ENCODE measurements around the gene GPR137B.
"Not testable (repeated sequence)": the region's sequence is repeated elsewhere in the genome, so short reads cannot be mapped to it uniquely, and the experiment has no call there.

The GPR137B gene

DNA sequence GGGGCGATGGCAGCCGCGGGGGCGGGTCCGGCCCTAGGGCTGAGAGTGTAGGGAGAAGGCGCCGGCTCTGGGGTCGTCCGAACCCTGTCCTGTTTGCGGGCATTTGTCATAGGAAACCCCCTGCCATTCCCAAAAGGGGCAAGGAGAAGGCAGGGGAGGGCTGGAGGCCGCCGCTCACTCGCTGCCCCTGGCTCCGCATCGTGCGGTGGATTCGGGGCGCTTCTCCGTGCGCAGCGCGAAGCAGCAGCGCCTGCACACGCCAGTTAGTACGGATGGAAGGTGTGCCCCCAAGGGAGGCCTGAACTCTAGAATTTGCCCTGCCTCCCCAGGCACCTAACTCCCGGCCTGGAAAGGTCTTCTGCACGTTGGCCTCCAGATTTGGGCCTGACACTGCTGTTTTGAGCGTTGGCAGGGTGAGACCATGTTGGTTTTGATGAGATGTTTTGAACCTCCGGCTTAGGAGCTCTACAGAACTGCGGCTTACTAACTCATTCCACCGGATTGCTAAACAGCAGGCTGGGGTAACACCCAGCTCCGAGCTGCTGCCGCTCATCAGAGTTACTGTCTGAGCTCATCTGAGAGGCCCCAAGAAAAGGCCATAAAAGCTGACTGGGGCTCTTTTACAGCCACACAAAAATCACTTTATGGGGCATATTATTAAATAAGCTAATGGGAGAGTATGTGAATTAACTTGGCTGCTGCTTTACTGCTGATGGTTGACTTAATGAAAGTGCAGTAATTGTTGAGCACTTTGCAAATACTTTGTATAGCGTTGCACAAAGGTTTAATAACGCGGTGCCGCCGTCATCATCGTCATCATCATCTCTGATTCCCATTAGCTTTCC lies 987 bp downstream of the GPR137B start:
- DNase-seq (ENCODE audit: low read depth in 1 of 2, low spot score in 1 of 2) = no peak

DNA sequence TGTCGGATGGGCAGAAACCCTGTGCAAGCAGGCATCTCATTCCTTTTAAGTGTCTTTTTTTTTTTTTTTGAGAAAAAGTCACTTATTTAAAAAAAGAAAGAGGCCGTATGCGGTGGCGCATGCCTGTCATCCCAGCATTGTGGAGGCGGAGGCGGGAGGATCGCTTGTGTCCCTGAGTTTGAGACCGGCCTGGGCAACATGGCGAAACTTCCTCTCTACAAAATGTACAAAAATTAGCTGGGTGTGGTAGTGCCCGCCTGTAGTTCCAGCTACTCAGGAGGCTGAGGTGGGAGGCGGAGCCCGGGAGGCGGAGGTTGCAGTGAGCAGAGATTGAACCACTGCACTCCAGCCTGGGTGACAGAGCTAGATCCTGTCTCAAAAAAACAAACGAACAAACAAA lies 1.7 kb downstream of the GPR137B start:
- DNase-seq (ENCODE audit: low read depth in 1 of 2, low spot score in 1 of 2) = no peak

DNA sequence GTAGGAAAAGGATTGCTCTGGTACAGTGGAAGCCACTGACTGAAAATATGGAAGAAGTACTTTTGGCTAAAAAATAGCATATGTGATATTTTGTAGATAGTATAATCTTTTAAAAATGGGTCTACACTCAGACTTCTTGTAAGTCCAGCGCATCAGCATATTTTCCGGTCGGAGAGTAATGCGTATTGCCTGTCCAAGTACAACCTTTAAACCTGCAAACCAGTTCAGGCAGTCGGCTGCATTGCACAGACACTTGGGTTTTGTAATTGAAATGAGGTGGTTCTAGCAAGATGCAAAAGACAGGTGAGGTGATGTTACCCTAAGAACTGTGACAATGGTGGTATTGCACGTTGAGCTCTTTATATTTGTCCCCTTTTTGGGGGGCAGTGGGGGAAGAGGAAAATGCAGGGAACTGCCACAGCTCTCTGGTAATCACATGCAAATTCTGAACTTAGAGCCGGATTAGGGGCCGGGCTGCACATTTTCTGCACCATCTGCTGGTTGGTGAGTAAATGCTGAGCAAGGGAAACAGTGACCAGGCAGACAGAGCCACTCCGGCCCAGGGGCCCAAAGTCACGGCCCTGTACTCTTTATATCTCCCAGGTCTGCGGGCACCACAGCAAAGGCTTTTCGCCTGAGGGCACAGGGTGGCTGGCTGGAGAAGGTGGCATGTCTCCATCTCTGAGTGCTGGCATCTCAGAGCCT lies 2.3 kb downstream of the GPR137B start:
- no peak for DNase-seq (ENCODE audit: low read depth in 1 of 2, low spot score in 1 of 2)

DNA sequence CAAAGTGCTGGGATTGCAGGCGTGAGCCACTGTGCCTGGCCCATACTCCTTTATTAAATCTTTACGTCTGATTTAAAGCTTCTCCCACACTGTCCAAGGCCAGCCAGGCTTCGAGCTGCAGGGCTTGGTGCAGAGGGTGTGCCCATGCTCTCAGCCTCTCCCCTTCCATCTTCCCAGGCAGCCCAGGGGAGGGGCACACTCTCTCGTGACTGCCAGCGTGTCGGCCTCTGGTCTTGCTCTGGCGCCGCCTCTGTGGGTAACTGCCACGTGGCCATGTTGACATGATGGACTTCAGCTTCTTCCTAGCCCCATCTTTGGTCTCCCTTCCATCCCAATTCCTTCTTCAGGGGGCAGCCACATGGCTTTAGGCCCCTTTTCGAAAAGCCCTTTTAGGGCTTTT lies 4.7 kb downstream of the GPR137B start:
- DNase-seq (ENCODE audit: low read depth in 1 of 2, low spot score in 1 of 2) = no peak

DNA sequence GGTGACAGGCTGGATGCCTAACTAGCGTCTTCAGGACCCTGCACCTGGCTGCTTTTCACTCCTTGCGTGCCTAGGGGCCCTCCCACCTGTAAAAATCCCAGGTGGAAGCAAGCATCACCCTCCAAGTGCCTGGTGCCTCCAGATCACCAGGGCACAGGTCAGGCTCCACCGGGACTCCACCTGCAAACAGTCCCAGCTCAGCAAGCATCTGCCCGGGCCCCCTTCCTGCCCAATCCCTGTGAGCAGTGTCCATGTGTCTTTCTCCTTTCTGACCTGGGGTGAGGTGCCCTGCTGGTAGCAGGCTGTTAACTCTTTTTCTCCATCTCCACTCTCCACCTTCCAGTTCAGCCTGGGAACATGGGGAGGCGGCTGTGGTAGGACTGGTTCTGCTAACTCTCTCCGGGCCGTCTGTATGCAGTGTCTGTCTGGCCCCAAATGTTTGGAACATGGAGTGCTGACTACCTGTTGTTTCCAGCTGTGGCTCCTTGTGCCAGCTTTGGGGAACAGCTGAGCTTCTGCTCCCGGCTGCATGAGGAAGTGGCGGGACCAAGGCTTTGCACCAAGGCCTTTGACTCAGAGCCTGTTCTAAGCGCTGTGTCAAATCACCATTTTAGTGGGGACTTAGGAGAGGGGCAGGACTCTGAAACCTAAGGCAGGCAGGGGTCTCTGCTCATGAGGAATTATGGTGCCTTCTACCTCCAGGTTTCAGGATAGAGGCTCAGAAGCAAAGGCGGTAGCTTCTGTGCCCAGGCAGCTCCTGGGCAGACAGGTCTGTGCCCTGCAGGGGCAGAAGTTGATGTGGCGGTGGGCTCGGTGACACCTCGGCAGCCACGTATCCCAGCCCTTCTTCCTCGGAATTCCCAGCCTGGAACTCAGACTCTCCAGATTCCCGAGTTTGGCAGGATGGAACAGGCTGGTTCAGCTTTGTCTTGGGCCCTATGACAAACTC lies 5.5 kb downstream of the GPR137B start:
- DNase-seq (ENCODE audit: low read depth in 1 of 2, low spot score in 1 of 2) = no peak

DNA sequence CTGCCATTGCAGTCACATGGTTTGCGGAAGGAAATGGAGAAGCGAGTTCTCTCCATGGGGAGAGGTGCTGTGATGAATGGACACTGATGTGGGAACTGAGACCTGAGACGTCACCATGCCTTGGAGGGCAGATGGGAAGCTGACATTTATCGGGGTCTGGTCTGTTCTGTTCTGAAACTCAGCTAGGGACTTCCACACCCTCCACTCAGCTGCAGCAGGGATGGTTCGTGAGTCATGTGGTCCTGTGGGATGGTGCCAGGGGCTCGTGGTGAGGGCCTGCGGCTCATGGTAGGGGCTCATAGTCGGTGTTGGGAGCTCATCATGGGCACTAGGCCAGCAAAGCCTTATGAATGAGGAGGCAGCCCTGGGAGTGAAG lies 6.1 kb downstream of the GPR137B start:
- DNase-seq (ENCODE audit: low read depth in 1 of 2, low spot score in 1 of 2) = no peak

DNA sequence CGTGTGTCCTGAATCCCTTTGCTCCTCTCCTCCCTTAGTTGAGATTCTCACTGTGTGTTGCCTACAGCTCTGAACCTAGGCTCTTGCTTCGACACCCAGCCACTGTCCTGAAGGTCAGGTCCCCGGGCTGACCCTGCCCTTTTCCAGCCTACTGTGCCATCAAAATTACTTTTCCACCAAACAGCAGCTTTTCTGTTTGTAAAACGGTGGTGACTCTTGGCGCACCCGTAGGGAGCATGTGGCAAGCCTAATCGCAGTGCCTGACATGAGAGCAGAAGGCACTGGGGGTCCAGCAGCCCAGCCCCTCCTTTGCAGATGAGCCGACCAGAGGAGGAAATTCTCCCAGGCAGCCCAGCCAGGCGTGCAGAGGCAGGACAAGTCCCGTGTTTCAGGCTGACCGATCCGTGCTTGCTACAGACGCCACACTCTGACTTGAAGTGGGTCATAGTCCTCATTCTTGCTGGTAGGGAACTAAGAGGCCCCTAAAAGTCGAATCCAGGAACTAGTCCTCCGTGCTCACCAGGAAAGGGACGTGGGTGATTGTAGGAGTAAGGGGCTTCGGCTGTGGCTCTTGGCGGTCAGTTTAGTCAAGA lies 6.8 kb downstream of the GPR137B start:
- no peak for DNase-seq (ENCODE audit: low read depth in 1 of 2, low spot score in 1 of 2)

DNA sequence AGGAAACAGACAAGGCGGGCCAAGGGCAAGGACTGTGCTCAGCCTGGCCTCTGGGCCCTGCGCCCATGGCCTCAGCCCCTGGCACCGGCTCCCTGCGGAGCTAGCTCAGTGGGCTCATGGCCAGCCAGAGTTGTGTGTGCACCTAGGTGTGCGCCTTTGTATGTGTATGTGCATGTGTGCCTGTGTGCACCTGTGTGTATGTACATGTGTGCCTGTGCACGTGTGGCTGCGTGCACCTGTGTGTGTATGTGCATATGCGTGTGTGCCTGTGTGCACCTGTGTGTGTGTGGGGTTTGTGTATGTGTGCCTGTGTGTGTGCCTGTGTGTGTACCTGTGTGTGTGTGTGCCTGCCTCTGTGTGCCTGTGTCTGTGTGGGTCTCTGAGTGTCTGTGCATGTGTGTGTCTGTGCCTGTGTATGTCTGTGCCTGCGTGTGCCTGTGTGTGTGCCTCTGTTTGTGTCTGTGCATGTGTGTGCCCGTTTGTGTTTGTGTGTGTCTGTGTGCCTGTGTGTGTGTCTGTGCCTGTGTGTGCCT lies 7.4 kb downstream of the GPR137B start:
- DNase-seq (ENCODE audit: low read depth in 1 of 2, low spot score in 1 of 2) = no peak

DNA sequence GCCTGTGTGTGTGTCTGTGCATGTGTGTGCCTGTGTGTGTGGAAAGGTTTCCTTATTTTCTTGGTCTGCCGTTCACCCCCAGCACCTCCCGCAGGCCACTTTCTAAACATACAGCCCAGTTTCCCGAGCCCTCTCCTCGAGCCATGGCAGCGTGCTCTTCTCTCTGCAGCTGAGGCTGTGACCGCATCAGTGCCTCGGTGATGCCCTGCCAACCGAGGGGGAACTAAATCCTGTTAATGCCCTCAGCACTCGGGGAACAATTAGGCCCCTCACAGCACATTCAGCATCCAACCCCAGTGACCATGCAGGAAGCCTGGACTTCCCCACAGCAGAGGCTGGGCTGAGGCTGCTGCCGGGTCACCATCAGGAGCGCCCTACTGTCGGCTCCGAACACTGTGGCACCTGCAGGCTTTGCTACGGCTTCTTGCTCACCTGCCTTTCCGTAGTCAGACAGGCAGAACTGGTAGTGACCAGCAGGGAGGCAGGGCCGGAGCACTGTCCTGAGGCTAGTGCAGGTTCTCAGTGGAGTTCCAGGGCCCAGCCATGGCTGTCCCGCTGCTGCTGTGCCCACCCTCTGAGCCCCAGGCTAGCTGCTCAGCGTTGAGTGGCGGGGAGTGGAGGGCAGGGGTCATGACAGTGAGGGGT lies 8.1 kb downstream of the GPR137B start:
- no peak for DNase-seq (ENCODE audit: low read depth in 1 of 2, low spot score in 1 of 2)

DNA sequence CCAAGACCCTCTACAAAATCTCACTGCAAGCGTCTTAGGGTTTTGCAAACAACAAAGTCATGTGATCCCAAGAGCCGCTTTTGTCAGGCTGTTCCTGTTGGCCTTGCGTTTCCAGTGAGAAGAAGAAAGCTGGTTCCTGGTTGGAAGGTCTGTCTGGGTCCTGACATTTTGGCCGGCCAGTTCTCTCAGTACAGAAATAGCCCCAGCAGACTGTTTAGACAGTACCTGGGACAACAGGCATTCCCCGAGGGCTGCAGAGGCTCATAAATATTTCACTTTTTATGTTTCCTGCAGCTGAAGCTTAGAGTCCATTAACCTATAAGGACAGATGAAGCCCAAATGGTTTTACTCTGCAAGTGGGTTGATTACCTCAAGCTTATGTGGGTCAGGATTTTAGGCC lies 8.6 kb downstream of the GPR137B start:
- no peak for DNase-seq (ENCODE audit: low read depth in 1 of 2, low spot score in 1 of 2)

DNA sequence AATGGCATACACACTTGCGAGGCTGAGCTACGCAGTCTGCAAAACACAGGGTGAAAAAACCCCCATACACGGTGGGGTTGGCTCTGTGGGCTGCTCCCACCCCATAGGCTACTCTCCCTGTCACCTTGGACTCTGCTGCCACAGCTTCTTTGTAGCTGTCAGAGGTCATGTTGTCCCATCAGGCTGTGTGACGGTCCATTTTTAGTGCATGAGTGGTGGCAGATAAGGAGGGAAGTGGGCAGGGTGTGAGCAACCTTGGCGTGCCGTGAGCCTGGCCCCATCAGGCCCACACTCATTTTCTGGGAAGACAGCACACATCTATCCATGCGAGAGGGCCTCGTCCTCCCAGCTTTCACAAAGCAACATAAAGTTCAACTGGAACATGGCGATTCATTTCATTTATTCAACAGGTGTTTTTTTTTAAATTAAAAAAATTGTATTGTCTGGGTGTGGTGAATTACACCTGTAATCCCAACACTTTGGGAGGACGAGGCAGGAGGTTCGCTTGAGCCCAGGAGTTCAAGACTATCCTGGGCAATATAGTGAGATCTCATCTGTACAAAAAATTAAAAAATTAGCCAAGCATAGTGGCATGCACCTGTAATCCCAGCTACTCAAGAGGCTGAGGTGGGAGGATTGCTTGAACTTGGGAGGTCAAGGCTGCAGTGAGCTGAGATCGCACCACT lies 9.5 kb downstream of the GPR137B start:
- DNase-seq (ENCODE audit: low read depth in 1 of 2, low spot score in 1 of 2) = no peak

DNA sequence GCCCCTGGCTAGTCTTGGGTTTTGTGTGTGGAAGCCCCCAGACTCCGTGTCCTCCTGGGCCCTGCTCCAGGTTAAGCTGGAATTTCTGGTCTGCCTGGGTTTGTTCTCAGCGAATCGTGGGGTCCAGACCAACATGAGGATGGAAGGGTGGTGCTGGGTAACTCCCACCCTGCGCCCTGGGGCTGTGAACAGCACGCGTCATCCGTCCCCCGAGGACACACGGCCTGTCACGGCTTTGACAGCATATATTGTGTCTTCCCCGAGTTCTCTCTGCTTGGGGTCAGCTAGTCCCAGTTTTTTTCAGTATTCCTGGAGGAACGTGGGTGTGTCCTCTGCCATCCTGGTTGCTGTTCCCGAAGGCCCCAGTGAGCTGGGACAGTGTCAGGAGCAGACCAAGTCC lies 11.8 kb downstream of the GPR137B start:
- DNase-seq (ENCODE audit: low read depth in 1 of 2, low spot score in 1 of 2) = no peak

DNA sequence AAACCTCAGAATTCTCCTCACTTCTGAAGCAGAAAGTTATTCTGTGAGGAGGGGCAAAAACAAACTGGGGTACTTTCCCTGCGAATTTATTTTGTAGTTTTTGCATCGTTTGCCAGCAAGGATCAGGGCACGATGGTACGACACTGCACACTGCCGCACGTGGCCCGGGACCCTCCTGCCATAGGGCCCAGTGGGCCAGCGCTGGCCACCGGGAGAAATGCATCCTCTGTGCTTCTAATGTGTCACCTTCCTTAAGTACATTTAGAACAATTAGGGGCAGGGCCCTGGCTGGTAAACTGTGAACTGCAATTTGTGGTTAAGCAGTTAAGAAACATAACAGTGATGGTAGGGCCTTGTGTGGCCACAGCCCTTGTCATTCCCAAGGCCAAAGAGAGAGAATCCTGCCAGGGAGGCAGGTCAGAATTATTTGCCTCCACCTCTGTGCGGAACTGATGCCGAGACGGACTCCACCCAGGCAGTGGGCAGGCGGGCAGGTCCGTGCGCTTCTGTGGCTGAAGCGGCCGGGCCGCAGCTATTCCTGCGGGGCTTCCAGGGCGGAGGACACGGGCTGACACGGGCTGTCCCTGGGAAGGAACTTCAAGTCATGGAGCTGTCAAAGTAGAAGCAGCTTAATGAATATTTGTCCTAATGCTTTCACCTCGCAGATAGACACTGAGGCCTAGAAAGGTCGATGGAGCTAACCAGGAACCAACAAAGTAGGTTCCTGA lies 12.5 kb downstream of the GPR137B start:
- DNase-seq (ENCODE audit: low read depth in 1 of 2, low spot score in 1 of 2) = no peak

DNA sequence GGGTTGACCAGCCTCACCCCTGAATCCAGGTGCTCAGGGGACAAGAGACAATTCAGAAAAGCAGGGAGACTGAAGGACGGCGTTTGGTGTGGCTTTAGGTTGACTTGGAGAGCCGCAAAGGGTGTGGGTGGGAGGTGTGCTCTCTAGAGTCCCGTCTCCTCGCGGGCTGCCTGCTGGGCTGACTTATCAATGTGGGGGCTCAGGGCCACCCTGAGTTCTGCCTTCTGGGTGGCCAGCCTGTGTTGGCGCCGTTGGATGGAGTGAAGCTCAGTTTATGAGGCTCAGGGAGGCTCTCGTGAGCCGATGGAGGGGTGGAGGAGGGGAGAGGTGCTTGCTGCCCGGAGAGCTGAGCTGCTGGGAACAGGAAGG lies 13.0 kb downstream of the GPR137B start:
- DNase-seq (ENCODE audit: low read depth in 1 of 2, low spot score in 1 of 2) = no peak

DNA sequence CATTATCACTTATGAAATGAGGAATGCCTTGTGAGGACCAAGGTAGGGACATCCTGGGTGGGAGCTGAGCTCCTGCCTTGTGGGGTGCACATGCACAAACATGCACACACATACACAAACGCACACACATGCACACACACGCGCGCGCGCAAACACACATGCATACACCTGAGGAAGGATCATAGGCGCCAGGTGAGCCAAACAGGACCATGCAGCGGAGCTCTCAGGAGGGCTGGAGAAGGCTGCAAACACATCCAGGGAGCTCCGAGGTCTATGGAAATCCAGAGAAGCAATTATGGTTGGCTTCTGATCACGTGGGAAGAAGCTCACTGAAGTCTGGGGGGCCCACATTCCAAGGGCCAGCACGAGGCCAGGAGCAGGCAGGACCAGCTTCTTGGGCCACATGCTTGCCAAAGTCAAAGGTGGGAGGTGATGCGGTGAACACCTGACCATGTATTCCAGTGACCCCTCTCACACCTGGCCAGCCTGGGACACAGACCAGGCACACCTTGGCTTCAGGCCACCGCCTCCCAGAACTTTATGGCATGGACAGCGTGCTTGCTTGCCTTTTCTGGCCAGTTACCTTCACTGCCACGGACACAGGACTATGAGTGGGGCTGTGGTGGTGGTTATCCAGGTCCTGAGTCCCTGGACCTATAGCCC lies 13.6 kb downstream of the GPR137B start:
- no peak for DNase-seq (ENCODE audit: low read depth in 1 of 2, low spot score in 1 of 2)

DNA sequence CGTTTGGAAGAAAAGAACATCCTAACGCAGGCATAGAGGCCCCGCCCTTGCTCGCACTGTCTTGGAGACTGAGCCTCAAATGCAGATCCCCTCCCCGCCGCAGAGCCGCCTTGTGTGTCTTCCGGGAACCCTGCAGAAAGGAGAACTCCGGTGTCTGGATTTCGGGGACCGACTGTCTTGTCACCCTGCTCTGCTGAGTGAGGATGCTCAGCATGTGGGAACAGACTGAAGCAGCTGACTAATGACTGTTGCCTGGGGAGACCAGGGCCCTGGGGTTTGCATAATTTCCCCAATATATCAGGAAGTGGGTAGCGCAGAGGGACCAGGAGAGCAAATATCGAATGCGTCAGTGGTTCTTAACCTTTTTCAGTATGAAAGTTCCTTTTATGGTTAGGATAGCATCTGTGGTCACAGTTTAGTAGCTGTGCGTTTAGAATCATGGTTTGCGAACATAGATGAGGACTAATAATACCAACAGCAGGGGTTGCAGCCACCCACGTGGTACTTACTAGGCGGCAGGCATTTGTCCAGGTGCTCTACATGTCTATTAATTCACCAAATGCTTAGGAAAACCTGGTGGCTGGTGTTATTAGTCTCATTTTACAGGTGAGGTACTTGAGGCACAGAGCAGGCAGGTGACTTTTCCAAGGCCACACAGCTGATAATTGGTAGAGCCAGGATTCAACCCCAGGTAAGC lies 14.3 kb downstream of the GPR137B start:
- no peak for DNase-seq (ENCODE audit: low read depth in 1 of 2, low spot score in 1 of 2)

DNA sequence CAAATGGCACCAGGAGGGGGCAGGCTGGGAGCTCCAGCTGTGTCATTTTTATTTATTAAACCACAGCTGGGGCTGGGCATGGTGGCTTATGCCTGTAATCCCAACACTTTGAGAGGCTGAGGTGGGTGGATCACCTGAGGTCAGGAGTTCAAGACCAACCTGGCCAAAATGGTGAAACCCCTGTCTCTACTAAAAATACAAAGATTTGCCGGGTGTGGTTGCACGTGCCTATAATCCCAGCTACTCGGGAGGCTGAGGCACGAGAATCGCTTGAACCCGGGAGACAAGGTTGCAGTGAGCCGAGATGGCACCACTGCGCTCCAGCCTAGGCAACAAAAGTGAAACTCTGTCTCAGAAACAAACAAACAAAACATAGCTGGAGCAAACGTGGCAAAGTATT lies 15.7 kb downstream of the GPR137B start:
- not testable (repeated sequence) for DNase-seq (ENCODE audit: low read depth in 1 of 2, low spot score in 1 of 2)

DNA sequence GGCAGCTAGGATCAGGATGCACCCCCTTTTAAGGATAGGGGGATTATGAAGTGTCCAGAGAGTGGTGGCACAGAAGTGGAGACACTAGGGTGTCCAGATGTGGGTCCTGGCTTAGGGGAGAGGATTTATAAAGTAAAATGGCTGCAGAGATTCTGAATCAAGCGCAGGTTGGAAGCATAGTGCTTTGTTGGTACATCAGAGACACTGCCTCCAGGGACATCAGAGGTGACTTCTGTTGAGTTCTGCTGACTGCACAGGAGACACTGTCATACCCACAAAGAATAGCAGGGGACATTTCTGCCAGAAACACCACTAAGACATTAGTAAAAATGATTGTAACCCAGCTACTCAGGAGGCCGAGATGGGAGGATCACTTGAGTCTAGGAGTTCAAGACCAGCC lies 16.4 kb downstream of the GPR137B start:
- no peak for DNase-seq (ENCODE audit: low read depth in 1 of 2, low spot score in 1 of 2)

Measured in activated CD4-positive, alpha-beta T cell treated with anti-CD3 and anti-CD28 coated beads, Interleukin-2, amount 50 U/mL, for 24 hours (primary cell).